Smooth muscle cell (in vitro differentiated cells): ENCODE data around the gene COL23A1. TPM values are rescaled to one million over a fixed set of nuclear protein-coding genes. Genes with fewer than 3 reads are reported as not detected.

Experiments used
- DNase-seq: peaks from one replicate; lab custom pipeline; 2025; ENCODE audit not compliant: unreplicated experiment; lab: John Stamatoyannopoulos, UW
- H2AFZ ChIP-seq: fragments of 200-600 bp; sonication (generic); 2 replicates; pipeline ENCODE4 v1.6.0; 2016; ENCODE audit warnings: antibody characterized with exemption, low read depth, mild to moderate bottlenecking
- H3F3A ChIP-seq: fragments of 200-600 bp; sonication (generic); 2 replicates; pipeline ENCODE4 v1.6.0; 2017; ENCODE audit warnings: antibody characterized with exemption, low read depth
- H3K27ac ChIP-seq: fragments of 200-600 bp; sonication (generic); 2 replicates; pipeline ENCODE4 v1.5.1; 2016; ENCODE audit warnings: low read depth, mild to moderate bottlenecking
- H3K27me3 ChIP-seq: fragments of 200-600 bp; sonication (generic); 2 replicates; pipeline ENCODE4 v1.6.1; 2016; ENCODE audit warnings: low read depth, mild to moderate bottlenecking
- H3K36me3 ChIP-seq: fragments of 200-600 bp; sonication (generic); 2 replicates; pipeline ENCODE4 v1.5.1; 2016; ENCODE audit warnings: low read depth
- H3K4me1 ChIP-seq: fragments of 200-600 bp; sonication (generic); 2 replicates; pipeline ENCODE4 v1.5.1; 2016; ENCODE audit warnings: low read depth
- H3K4me2 ChIP-seq: fragments of 200-600 bp; sonication (generic); 2 replicates; pipeline ENCODE4 v1.6.0; 2016; ENCODE audit warnings: mild to moderate bottlenecking
- H3K4me3 ChIP-seq: fragments of 200-600 bp; sonication (generic); 2 replicates; pipeline ENCODE4 v1.5.1; 2016; ENCODE audit warnings: mild to moderate bottlenecking
- H3K79me2 ChIP-seq: fragments of 200-600 bp; sonication (generic); 2 replicates; pipeline ENCODE4 v1.6.0; 2016; ENCODE audit warnings: low read depth, mild to moderate bottlenecking
- H3K9ac ChIP-seq: fragments of 200-600 bp; sonication (generic); 2 replicates; pipeline ENCODE4 v1.6.0; 2016; ENCODE audit warnings: low read depth
- H3K9me3 ChIP-seq: fragments of 200-600 bp; sonication (generic); replicated peaks from 2 replicates; pipeline ENCODE4 v1.5.1; 2016; ENCODE audit warnings: low read depth
- H4K20me1 ChIP-seq: fragments of 200-600 bp; sonication (generic); 2 replicates; pipeline ENCODE4 v1.6.0; 2016; ENCODE audit warnings: low read depth
- WGBS: methylation state at CpG from one replicate; pipeline ENCODE4 v1.1.7; 2016; ENCODE audit warnings: low lambda C conversion rate; 5-methylcytosine and 5-hydroxymethylcytosine counted together
- polyA plus RNA-seq: library from polyadenylated mRNA; unstranded; fragments of >200 nt; fragmentation: Nextera tagmentation; extraction: Ambion mirVana; gene quantifications from 2 replicates; pipeline ENCODE4 v1.2.1, GENCODE V29; 2016
- total RNA-seq: library from RNA; depleted of rRNA; stranded (reverse); fragments of >200 nt; gene quantifications from 2 replicates; pipeline ENCODE4 v1.2.3, GENCODE V29; 2014
- TF ChIP-seq, protein P1 (sequence below): fragments of 200-600 bp; sonication (generic); IDR thresholded peaks from 2 replicates; pipeline ENCODE4 v1.5.1; 2017; ENCODE audit warnings: borderline replicate concordance, mild to moderate bottlenecking, antibody characterized with exemption; ENCODE audit not compliant: insufficient read depth, poor library complexity, severe bottlenecking

The COL23A1 gene
- total and polyA plus RNA-seq, 2 experiments from 2014 or later, result 5.3 to 27.4 TPM

- TF ChIP-seq, protein P1, sequence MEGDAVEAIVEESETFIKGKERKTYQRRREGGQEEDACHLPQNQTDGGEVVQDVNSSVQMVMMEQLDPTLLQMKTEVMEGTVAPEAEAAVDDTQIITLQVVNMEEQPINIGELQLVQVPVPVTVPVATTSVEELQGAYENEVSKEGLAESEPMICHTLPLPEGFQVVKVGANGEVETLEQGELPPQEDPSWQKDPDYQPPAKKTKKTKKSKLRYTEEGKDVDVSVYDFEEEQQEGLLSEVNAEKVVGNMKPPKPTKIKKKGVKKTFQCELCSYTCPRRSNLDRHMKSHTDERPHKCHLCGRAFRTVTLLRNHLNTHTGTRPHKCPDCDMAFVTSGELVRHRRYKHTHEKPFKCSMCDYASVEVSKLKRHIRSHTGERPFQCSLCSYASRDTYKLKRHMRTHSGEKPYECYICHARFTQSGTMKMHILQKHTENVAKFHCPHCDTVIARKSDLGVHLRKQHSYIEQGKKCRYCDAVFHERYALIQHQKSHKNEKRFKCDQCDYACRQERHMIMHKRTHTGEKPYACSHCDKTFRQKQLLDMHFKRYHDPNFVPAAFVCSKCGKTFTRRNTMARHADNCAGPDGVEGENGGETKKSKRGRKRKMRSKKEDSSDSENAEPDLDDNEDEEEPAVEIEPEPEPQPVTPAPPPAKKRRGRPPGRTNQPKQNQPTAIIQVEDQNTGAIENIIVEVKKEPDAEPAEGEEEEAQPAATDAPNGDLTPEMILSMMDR, result no peak
- no peaks in the 10 kb centered on the region for H3K79me2 ChIP-seq
- H4K20me1 ChIP-seq, result no peaks in the 10 kb centered on the region
- H3K4me3 ChIP-seq, result no peak overlapping the region
- H2AFZ ChIP-seq, result no peak overlapping the region
- H3K36me3 ChIP-seq, result no peaks in the 10 kb centered on the region
- H3K4me2 ChIP-seq, result no peak overlapping the region
- no peak overlapping the region for H3K27ac ChIP-seq
- no peaks in the 10 kb centered on the region for H3K9me3 ChIP-seq
- H3K27me3 ChIP-seq, result no peaks in the 10 kb centered on the region
- no peaks in the 10 kb centered on the region for H3K4me1 ChIP-seq
- no peak for DNase-seq
- WGBS, result 94% methylated on average over 27 of the region's 27 CpGs
- no peaks in the 10 kb centered on the region for H3F3A ChIP-seq
- no peak overlapping the region for H3K9ac ChIP-seq
Measured at GRCh38 chr5:178365501-178366440, 224.4 kb downstream of the COL23A1 start.

DNA sequence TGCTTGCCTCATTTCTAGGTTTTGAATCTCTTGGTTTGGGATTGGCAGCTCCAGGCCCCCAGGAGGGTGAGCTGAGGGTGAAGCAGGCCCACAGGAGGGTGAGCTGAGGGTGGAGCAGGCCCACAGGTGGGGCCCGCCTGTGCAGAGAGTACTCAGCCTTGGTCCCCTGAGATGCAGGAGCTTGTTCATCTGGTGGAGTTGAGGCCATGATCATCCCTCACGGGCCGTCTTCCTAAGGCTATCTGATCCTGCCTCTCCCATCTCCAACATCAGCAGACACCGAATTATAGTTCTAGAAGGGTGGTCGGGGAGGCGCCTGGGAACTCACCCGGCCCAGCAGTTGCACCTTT is 225.9 kb downstream of the COL23A1 start:
- Histone ChIP-seq H3K9ac (no peak overlapping the region), H3K27ac (no peak overlapping the region), H3K27me3 (no peaks in the 10 kb centered on the region), H3F3A (no peaks in the 10 kb centered on the region), H3K4me3 (no peak overlapping the region), H3K4me2 (no peak overlapping the region), H3K79me2 (no peaks in the 10 kb centered on the region), H4K20me1 (no peaks in the 10 kb centered on the region), H2AFZ (no peak overlapping the region), H3K9me3 (no peaks in the 10 kb centered on the region), H3K4me1 (no peaks in the 10 kb centered on the region), H3K36me3 (no peaks in the 10 kb centered on the region)
- no peak for DNase-seq
- TF ChIP-seq, protein P1, result no peak
- 94% methylated on average over 7 of the region's 7 CpGs for WGBS

GRCh38 chr5:178363501-178364325 is 226.5 kb downstream of the COL23A1 start:
- Histone ChIP-seq H3K4me3 (no peak overlapping the region), H4K20me1 (no peaks in the 10 kb centered on the region), H3K4me1 (no peaks in the 10 kb centered on the region), H3K4me2 (no peak overlapping the region), H2AFZ (no peak overlapping the region), H3K9ac (no peak overlapping the region), H3K9me3 (no peaks in the 10 kb centered on the region), H3K27me3 (no peaks in the 10 kb centered on the region), H3K36me3 (no peaks in the 10 kb centered on the region), H3K27ac (no peak overlapping the region), H3F3A (no peaks in the 10 kb centered on the region), H3K79me2 (no peaks in the 10 kb centered on the region)
- DNase-seq, result no peak
- WGBS, result 93% methylated on average over 25 of the region's 25 CpGs
- TF ChIP-seq, protein P1, result no peak
